Esophagus muscularis mucosa (tissue), 3 donors: ENCODE results near the gene MTFMT.

Experiments used
- POLR2A ChIP-seq: fragments of 450-650 bp; IDR thresholded peaks from one replicate; pipeline ENCODE4 v1.6.1; 2017; ENCODE audit warnings: antibody characterized with exemption, moderate library complexity, mild to moderate bottlenecking, low read depth
- POLR2AphosphoS5 ChIP-seq, 2 donors: sonication (generic); formaldehyde crosslinking; IDR thresholded peaks; one replicate each; pipeline ENCODE4 v1.6.1; 2017; ENCODE audit warnings: antibody characterized with exemption in 2 of 2
- TF ChIP-seq, protein P1 (sequence below), 3 experiments: fragments of 200-600 bp in 2 of 3; fragments of 450-650 bp in 1 of 3; sonication (generic) in 2 of 3; IDR thresholded peaks; one replicate each; pipeline ENCODE4 v1.5.1; 2017 to 2019; ENCODE audit warnings: antibody characterized with exemption in 3 of 3, mild to moderate bottlenecking in 2 of 3, moderate library complexity in 1 of 3

- TF ChIP-seq POLR2A (no peak), POLR2AphosphoS5 (IDR thresholded peaks at IDR 0.05) (no peak)
- TF ChIP-seq, protein P1, sequence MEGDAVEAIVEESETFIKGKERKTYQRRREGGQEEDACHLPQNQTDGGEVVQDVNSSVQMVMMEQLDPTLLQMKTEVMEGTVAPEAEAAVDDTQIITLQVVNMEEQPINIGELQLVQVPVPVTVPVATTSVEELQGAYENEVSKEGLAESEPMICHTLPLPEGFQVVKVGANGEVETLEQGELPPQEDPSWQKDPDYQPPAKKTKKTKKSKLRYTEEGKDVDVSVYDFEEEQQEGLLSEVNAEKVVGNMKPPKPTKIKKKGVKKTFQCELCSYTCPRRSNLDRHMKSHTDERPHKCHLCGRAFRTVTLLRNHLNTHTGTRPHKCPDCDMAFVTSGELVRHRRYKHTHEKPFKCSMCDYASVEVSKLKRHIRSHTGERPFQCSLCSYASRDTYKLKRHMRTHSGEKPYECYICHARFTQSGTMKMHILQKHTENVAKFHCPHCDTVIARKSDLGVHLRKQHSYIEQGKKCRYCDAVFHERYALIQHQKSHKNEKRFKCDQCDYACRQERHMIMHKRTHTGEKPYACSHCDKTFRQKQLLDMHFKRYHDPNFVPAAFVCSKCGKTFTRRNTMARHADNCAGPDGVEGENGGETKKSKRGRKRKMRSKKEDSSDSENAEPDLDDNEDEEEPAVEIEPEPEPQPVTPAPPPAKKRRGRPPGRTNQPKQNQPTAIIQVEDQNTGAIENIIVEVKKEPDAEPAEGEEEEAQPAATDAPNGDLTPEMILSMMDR (IDR thresholded peaks at IDR 0.05) = no peak
Measured at GRCh38 chr15:64991536-64992135, 37.8 kb downstream of the MTFMT start.
